WTC11 (cell line): ENCODE measurements around the gene JSRP1. TPM values are rescaled to one million over a fixed set of nuclear protein-coding genes. Genes with fewer than 3 reads are reported as not detected.

ENCODE experiments used
- ATAC-seq: fragments of 200-7000 bp; cut with Tn5 transposase; 2 replicates; pipeline ENCODE4 v1.10.0; 2021; ENCODE audit warnings: mild to moderate bottlenecking, moderate library complexity
- CTCF ChIA-PET: fragments of 300-600 bp; sonication (Branson Sonifier 250); formaldehyde crosslinking; loops from one replicate; lab custom pipeline; 2021; ENCODE audit warnings: antibody characterized with exemption; lab: Charles Lee
- POLR2A ChIA-PET: fragments of 350-600 bp; sonication (Branson Sonifier 250); formaldehyde crosslinking; loops from one replicate; lab custom pipeline; 2021; ENCODE audit warnings: antibody characterized with exemption; lab: Charles Lee
- DNase-seq: peaks from one replicate; pipeline ENCODE4 v3.0.0; 2021; ENCODE audit warnings: low spot score
- H3K27ac Mint-ChIP-seq: 2 replicates; pipeline ENCODE4 v1.8.0; 2021; ENCODE audit warnings: mixed read lengths
- H3K27me3 Mint-ChIP-seq: 2 replicates; pipeline ENCODE4 v1.8.0; 2021; ENCODE audit warnings: low read depth, mild to moderate bottlenecking, moderate library complexity, mixed read lengths
- H3K36me3 Mint-ChIP-seq: 2 replicates; pipeline ENCODE4 v1.8.0; 2021; ENCODE audit warnings: mixed read lengths
- H3K4me1 Mint-ChIP-seq: 2 replicates; pipeline ENCODE4 v1.8.0; 2022; ENCODE audit warnings: mixed read lengths
- H3K4me3 Mint-ChIP-seq: 2 replicates; pipeline ENCODE4 v1.8.0; 2021; ENCODE audit warnings: mild to moderate bottlenecking, moderate library complexity, mixed read lengths
- H3K9me3 Mint-ChIP-seq: 2 replicates; pipeline ENCODE4 v1.8.0; 2021; ENCODE audit warnings: mixed read lengths
- ATF1 ChIP-seq: sonication (generic); formaldehyde crosslinking; IDR thresholded peaks from 2 replicates; pipeline ENCODE4 v1.8.1; 2023; ENCODE audit warnings: mild to moderate bottlenecking, moderate library complexity, missing genetic modification reagents
- CREB1 ChIP-seq: sonication (generic); formaldehyde crosslinking; IDR thresholded peaks from 2 replicates; pipeline ENCODE4 v1.8.0; 2023; ENCODE audit warnings: mild to moderate bottlenecking, missing genetic modification reagents
- ETV6 ChIP-seq: sonication (generic); formaldehyde crosslinking; IDR thresholded peaks from 2 replicates; pipeline ENCODE4 v1.8.1; 2022; ENCODE audit warnings: mild to moderate bottlenecking, missing genetic modification reagents
- FOXJ3 ChIP-seq: sonication (generic); formaldehyde crosslinking; IDR thresholded peaks from 2 replicates; pipeline ENCODE4 v1.9.0; 2021; ENCODE audit warnings: missing genetic modification reagents, mild to moderate bottlenecking, borderline replicate concordance
- FOXP1 ChIP-seq: sonication (generic); formaldehyde crosslinking; IDR thresholded peaks from 2 replicates; pipeline ENCODE4 v1.8.0; 2022; ENCODE audit warnings: missing genetic modification reagents, mild to moderate bottlenecking, moderate library complexity, borderline replicate concordance
- GRHL2 ChIP-seq: fragments of 250-450 bp; sonication (Bioruptor Pico); IDR thresholded peaks from 2 replicates; pipeline ENCODE4 v1.8.0; 2022; ENCODE audit warnings: mild to moderate bottlenecking, moderate library complexity; ENCODE audit not compliant: insufficient replicate concordance, severe bottlenecking
- JUN ChIP-seq: sonication (generic); formaldehyde crosslinking; IDR thresholded peaks from 2 replicates; pipeline ENCODE4 v1.8.0; 2023; ENCODE audit warnings: mild to moderate bottlenecking, missing genetic modification reagents
- NFATC4 ChIP-seq: fragments of 250-450 bp; sonication (Bioruptor Pico); IDR thresholded peaks from 2 replicates; pipeline ENCODE4 v1.9.0; 2021; ENCODE audit warnings: mild to moderate bottlenecking
- NR1H2 ChIP-seq: sonication (generic); formaldehyde crosslinking; IDR thresholded peaks from 2 replicates; pipeline ENCODE4 v1.9.0; 2021; ENCODE audit warnings: mild to moderate bottlenecking, moderate library complexity, missing genetic modification reagents
- TP53 ChIP-seq: sonication (generic); formaldehyde crosslinking; IDR thresholded peaks from 2 replicates; pipeline ENCODE4 v1.8.1; 2023; ENCODE audit warnings: mild to moderate bottlenecking, missing genetic modification reagents
- ZNF121 ChIP-seq: sonication (generic); formaldehyde crosslinking; IDR thresholded peaks from 2 replicates; pipeline ENCODE4 v1.8.0; 2023; ENCODE audit warnings: missing genetic modification reagents
- total RNA-seq: library from RNA; stranded (reverse); gene quantifications from 3 replicates; pipeline ENCODE4 v1.2.3, GENCODE V29; 2021
- TF ChIP-seq, protein P1 (sequence below): fragments of 200-600 bp; IDR thresholded peaks from 2 replicates; pipeline ENCODE4 v1.8.0; 2022; ENCODE audit warnings: antibody characterized with exemption
- TF ChIP-seq, protein P2 (sequence below): sonication (generic); formaldehyde crosslinking; IDR thresholded peaks from 2 replicates; pipeline ENCODE4 v1.8.1; 2022; ENCODE audit warnings: missing genetic modification reagents, borderline replicate concordance
- TF ChIP-seq, protein P3 (sequence below): sonication (generic); formaldehyde crosslinking; IDR thresholded peaks from 2 replicates; pipeline ENCODE4 v1.8.1; 2023; ENCODE audit warnings: mild to moderate bottlenecking, missing genetic modification reagents
- TF ChIP-seq, protein P4 (sequence below): sonication (generic); formaldehyde crosslinking; IDR thresholded peaks from 2 replicates; pipeline ENCODE4 v1.8.0; 2022; ENCODE audit warnings: mild to moderate bottlenecking, missing genetic modification reagents
- TF ChIP-seq, protein P5 (sequence below): sonication (generic); formaldehyde crosslinking; IDR thresholded peaks from 2 replicates; pipeline ENCODE4 v1.8.1; 2023; ENCODE audit warnings: mild to moderate bottlenecking, missing genetic modification reagents, moderate library complexity
- TF ChIP-seq, protein P6 (sequence below): fragments of 250-450 bp; sonication (Bioruptor Pico); IDR thresholded peaks from 2 replicates; pipeline ENCODE4 v1.9.0; 2021; ENCODE audit warnings: mild to moderate bottlenecking, borderline replicate concordance
- TF ChIP-seq, protein P7 (sequence below): fragments of 250-450 bp; sonication (Bioruptor Pico); IDR thresholded peaks from 2 replicates; pipeline ENCODE4 v1.9.0; 2021; ENCODE audit warnings: moderate library complexity, mild to moderate bottlenecking, inconsistent platforms, borderline replicate concordance

The JSRP1 gene
- total RNA-seq, 1 experiment from 2014 or later, result 0.33 TPM

DNA sequence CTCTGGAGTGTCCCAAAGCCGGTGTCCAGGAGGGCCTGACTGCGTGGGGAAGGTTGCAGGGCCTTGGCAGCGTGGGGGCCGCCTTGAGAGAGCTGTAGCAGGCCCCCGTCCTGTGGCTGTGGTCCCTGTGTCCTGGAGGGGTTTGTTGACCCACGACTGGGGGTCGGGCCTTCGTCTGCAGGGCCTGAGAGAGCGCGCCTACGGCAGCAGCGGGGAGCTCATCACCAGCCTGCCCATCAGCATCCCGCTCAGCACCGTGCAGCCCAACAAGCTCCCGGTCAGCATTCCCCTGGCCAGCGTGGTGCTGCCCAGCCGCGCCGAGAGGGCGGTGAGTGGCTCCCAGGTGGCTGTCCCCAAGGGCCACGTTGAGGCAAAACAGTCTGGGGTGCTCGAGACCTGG is 38.6 kb downstream of the JSRP1 start:
- peaks cover 26% of the 10 kb centered on the region for H3K36me3 Mint-ChIP-seq
- no peak for ATAC-seq
- H3K4me1 Mint-ChIP-seq, result no peaks in the 10 kb centered on the region
- no peak for DNase-seq
- POLR2A ChIA-PET, result no interaction called here
- TF ChIP-seq, protein P1, sequence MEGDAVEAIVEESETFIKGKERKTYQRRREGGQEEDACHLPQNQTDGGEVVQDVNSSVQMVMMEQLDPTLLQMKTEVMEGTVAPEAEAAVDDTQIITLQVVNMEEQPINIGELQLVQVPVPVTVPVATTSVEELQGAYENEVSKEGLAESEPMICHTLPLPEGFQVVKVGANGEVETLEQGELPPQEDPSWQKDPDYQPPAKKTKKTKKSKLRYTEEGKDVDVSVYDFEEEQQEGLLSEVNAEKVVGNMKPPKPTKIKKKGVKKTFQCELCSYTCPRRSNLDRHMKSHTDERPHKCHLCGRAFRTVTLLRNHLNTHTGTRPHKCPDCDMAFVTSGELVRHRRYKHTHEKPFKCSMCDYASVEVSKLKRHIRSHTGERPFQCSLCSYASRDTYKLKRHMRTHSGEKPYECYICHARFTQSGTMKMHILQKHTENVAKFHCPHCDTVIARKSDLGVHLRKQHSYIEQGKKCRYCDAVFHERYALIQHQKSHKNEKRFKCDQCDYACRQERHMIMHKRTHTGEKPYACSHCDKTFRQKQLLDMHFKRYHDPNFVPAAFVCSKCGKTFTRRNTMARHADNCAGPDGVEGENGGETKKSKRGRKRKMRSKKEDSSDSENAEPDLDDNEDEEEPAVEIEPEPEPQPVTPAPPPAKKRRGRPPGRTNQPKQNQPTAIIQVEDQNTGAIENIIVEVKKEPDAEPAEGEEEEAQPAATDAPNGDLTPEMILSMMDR, result no peak
- TF ChIP-seq TP53 (no peak), CREB1 (CRISPR knock-in tag) (no peak), JUN (CRISPR knock-in tag) (no peak), ETV6 (CRISPR knock-in tag) (no peak), FOXP1 (CRISPR knock-in tag) (no peak), NFATC4 (CRISPR knock-in tag) (no peak), FOXJ3 (CRISPR knock-in tag) (no peak), GRHL2 (no peak), ATF1 (CRISPR knock-in tag) (no peak), NR1H2 (CRISPR knock-in tag) (no peak), ZNF121 (CRISPR knock-in tag) (no peak)
- TF ChIP-seq, protein P2, sequence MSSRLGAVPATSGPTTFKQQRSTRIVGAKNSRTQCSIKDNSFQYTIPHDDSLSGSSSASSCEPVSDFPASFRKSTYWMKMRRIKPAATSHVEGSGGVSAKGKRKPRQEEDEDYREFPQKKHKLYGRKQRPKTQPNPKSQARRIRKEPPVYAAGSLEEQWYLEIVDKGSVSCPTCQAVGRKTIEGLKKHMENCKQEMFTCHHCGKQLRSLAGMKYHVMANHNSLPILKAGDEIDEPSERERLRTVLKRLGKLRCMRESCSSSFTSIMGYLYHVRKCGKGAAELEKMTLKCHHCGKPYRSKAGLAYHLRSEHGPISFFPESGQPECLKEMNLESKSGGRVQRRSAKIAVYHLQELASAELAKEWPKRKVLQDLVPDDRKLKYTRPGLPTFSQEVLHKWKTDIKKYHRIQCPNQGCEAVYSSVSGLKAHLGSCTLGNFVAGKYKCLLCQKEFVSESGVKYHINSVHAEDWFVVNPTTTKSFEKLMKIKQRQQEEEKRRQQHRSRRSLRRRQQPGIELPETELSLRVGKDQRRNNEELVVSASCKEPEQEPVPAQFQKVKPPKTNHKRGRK (CRISPR knock-in tag), result no peak
- TF ChIP-seq, protein P3, sequence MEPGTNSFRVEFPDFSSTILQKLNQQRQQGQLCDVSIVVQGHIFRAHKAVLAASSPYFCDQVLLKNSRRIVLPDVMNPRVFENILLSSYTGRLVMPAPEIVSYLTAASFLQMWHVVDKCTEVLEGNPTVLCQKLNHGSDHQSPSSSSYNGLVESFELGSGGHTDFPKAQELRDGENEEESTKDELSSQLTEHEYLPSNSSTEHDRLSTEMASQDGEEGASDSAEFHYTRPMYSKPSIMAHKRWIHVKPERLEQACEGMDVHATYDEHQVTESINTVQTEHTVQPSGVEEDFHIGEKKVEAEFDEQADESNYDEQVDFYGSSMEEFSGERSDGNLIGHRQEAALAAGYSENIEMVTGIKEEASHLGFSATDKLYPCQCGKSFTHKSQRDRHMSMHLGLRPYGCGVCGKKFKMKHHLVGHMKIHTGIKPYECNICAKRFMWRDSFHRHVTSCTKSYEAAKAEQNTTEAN (CRISPR knock-in tag), result no peak
- TF ChIP-seq, protein P4, sequence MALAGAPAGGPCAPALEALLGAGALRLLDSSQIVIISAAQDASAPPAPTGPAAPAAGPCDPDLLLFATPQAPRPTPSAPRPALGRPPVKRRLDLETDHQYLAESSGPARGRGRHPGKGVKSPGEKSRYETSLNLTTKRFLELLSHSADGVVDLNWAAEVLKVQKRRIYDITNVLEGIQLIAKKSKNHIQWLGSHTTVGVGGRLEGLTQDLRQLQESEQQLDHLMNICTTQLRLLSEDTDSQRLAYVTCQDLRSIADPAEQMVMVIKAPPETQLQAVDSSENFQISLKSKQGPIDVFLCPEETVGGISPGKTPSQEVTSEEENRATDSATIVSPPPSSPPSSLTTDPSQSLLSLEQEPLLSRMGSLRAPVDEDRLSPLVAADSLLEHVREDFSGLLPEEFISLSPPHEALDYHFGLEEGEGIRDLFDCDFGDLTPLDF (CRISPR knock-in tag), result no peak
- TF ChIP-seq, protein P5, sequence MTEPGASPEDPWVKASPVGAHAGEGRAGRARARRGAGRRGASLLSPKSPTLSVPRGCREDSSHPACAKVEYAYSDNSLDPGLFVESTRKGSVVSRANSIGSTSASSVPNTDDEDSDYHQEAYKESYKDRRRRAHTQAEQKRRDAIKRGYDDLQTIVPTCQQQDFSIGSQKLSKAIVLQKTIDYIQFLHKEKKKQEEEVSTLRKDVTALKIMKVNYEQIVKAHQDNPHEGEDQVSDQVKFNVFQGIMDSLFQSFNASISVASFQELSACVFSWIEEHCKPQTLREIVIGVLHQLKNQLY (CRISPR knock-in tag), result no peak
- TF ChIP-seq, protein P6, sequence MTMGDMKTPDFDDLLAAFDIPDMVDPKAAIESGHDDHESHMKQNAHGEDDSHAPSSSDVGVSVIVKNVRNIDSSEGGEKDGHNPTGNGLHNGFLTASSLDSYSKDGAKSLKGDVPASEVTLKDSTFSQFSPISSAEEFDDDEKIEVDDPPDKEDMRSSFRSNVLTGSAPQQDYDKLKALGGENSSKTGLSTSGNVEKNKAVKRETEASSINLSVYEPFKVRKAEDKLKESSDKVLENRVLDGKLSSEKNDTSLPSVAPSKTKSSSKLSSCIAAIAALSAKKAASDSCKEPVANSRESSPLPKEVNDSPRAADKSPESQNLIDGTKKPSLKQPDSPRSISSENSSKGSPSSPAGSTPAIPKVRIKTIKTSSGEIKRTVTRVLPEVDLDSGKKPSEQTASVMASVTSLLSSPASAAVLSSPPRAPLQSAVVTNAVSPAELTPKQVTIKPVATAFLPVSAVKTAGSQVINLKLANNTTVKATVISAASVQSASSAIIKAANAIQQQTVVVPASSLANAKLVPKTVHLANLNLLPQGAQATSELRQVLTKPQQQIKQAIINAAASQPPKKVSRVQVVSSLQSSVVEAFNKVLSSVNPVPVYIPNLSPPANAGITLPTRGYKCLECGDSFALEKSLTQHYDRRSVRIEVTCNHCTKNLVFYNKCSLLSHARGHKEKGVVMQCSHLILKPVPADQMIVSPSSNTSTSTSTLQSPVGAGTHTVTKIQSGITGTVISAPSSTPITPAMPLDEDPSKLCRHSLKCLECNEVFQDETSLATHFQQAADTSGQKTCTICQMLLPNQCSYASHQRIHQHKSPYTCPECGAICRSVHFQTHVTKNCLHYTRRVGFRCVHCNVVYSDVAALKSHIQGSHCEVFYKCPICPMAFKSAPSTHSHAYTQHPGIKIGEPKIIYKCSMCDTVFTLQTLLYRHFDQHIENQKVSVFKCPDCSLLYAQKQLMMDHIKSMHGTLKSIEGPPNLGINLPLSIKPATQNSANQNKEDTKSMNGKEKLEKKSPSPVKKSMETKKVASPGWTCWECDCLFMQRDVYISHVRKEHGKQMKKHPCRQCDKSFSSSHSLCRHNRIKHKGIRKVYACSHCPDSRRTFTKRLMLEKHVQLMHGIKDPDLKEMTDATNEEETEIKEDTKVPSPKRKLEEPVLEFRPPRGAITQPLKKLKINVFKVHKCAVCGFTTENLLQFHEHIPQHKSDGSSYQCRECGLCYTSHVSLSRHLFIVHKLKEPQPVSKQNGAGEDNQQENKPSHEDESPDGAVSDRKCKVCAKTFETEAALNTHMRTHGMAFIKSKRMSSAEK (CRISPR knock-in tag), result no peak
- TF ChIP-seq, protein P7, sequence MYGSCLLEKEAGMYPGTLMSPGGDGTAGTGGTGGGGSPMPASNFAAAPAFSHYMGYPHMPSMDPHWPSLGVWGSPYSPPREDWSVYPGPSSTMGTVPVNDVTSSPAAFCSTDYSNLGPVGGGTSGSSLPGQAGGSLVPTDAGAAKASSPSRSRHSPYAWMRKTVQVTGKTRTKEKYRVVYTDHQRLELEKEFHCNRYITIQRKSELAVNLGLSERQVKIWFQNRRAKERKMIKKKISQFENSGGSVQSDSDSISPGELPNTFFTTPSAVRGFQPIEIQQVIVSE, result no peak
- TF ChIP-seq, all 79 proteins: peak for 0
- Mint-ChIP-seq H3K4me3 (no peak overlapping the region), H3K27me3 (no peaks in the 10 kb centered on the region), H3K27ac (no peak overlapping the region), H3K9me3 (no peaks in the 10 kb centered on the region)
- CTCF ChIA-PET, result interaction anchor here (1.0 to 2.4 kb wide), 3 partner anchors 18 to 61 kb away, joined by 4 to 6 read pairs (median 5); no protein-coding TSS in a partner anchor
